ENCODE measurements around the gene MDM1.

- TF ChIP-seq CTCF (IDR thresholded peaks at IDR 0.05; ENCODE audit: poor library complexity) = no peak
- no peak for TF ChIP-seq EZH2phosphoT487 (IDR thresholded peaks at IDR 0.05; ENCODE audit: low read depth, severe bottlenecking, unreplicated experiment)
- no peak for TF ChIP-seq EZH2 (IDR thresholded peaks at IDR 0.05; ENCODE audit: borderline replicate concordance)
Observed at GRCh38 chr12:68245180-68246021, 86.8 kb downstream of the MDM1 start.

Data from hepatocyte (in vitro differentiated cells).